ENCODE data around the gene PPP2R5E.

PPP2R5E gene

DNA sequence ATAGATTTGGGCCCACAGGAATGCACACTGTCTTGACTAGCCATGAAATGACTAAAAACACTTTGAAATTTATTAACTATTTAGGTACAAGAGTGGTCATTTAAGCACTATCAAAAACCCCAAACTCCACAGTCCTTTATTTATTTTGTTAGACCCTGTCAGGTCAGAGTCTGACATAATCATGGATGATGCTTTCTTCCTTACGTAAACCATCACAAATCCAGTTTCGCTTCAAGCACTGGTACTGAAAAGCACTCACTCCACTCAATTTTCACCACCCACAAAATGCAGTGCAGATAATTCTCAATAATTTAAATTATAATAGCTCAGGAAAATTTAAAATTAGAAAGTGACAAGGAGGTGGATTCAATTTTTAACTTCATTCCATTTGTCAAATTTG is 25.8 kb downstream of the PPP2R5E start:
- DNase-seq = no peak

DNA sequence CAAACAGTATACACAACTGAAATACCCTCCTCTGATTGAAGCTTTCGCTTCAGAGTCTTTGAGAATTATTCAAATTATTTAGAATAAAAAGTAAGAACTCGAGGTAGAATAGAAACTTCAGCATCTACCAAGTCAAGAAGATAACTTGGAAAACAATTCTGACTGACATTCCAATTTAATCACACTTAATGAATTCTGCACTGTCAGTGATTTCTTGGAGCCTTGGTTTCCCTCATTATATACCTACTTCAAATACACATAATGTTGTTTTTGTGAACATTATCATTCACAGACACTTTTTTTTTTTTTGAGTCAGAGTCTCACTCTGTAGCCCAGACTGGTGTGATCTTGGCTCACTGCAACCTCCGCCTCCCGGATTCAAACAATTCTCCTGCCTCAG is 27.9 kb downstream of the PPP2R5E start:
- no peak for DNase-seq

DNA sequence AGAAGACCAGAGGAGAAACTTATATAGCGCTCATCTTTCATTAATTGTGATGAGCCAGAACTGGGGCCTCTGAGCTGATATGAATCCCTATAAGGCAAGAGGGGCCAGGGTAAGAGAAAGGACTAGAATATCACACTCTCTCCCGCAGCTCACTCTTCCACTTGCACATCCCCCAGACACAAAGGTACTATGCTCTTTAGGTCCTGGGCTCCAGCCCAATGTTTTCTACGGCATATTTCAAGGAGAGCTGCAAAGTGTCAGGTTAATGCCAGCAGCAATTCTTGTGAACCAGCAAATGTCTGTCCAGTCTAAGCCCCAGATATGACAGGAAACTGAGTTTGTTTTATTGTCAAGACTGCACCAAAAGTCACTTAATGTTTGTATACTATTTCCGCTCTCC is 29.4 kb downstream of the PPP2R5E start:
- DNase-seq = no peak

DNA sequence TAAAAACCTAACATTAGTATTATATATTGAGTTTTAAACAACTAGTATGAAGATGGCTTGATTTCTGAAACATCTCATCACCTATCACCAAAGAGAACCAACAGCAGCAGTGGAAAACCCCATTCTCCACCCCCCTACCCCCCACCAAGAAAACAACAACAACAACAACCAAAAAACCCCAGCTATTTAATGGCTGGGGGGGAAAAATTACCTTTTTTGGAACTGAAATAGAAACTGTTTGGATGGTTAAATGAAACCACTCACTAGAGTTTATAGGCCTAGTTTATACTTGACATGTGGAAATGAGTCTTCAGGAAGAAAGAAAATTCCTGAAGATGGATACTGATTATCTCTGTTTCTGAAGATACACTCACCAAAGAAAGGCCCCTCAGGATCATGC is 30.3 kb downstream of the PPP2R5E start:
- no peak for DNase-seq

DNA sequence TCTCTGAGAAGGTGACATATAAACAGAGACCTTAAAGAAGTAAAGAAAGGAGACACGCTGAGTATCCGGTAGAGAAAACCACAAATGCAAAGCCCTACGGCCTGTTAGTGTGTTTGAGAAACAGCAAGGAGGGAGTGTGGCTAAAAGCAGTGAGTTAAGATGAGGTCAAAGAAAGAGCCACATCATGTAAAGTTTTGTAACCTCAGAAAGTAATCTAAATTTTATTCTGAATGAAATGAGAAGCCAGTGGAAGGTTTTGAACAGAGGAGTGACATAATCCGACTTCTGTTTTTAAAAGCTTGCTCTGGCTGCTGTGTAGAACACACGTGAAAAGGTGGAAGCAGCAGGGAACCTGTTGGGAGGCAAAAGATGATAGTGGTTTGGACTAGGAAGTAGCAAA is 32.6 kb downstream of the PPP2R5E start:
- no peak for DNase-seq

DNA sequence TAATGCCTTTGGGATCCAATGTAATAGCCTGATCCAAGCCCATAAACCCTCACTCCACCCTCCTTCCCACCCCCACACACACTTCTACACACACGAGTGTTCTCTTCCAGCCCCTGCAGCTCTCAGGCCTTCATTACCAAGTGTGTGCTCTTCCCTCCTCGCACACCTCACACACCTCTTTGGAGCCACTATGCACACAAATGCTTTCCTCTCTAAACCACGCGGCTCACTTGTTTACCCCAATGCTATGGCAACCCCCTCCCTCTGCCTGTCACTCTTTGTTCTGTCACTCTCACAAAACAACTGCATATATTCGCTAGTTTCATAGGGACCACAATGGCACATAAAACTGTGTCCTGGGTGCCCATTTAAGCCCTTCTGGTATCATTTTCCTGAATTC is 35.1 kb downstream of the PPP2R5E start:
- no peak for DNase-seq

DNA sequence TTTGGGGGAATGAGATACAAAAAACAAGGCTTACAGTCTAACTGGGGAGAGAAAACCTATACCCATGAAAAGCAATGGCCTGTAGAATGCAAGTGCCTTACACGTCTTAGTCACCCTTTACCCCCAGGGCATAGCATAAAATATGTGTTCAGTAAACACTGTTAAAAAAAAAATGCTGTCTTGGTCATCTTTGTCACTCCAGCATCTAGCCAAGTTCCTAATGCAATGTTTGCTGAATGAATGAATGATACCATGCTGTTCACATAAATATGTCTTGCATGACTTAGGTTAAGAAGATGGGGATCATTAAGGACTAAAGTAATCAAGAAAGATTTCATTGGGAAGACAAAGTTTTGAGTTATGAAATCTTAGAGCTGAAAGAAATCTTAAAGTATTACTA is 38.5 kb downstream of the PPP2R5E start:
- DNase-seq = no peak

DNA sequence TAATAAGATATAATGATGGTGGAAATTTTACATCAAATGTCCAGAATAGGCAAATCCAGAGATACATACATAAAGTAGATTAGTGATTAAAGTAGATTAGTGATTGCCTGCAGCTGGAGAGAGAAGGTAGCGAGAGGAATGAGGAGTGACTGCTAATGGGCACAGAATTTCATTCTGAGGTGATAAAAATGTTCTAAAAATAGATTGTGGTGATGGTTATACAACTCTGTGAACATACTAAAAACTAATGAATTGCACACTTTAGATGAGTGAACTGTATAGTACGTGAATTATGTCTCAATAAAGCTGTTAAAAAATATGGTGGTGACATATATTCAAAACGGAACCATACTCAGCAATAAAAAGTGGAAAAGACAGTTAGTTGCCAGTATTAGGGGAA is 41.7 kb downstream of the PPP2R5E start:
- DNase-seq = no peak

DNA sequence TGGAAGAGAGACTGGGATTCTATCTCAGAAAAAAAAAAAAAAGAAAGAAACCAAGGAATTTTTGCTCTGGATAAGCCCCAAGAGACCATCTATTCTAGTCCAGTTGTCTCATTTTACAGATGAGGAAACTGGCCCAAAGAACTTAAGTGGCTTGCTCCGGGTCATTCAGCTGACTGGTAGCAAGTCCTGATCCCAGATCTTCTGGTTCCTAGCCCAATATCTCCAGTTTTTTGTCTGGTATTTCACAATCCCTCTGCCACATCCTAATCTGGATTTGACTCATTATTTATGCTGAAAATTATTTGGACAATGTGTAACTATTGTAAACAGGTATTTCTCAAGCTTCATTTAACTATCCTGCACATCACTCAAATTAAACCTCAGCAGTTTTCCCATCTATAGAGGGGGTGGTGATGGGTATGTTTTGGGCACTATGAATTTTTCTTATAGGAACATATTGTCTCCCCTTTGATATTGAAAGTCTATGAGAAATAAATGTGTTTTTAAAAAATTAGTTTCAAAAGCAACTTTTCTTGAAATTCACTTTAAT is 43.4 kb downstream of the PPP2R5E start:
- no peak for DNase-seq

DNA sequence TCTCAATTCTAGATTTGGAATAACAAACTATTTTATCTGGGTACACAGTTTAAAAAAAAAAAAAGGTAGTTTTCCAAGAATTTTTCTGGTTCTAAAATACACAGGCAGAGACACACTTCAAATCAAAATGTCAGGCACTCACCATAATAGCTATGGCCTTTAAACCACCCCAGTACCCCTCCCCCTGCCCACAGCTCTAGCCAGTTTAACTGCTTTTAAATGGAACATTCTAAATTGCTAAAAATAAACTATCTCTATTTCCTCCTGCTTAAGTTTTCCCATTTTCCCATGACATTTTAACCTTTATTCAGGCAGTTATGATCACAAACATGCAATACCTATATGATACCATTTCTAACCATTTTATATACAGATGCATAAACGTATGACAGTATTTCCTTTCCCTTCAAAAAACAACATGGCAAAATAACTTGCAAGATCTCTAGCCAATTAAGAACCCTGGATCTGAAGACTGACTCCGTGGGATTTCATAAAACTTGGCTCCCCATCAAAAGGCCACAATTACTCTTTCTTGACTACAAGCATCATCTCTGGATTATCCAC is 46.3 kb downstream of the PPP2R5E start:
- no peak for DNase-seq

DNA sequence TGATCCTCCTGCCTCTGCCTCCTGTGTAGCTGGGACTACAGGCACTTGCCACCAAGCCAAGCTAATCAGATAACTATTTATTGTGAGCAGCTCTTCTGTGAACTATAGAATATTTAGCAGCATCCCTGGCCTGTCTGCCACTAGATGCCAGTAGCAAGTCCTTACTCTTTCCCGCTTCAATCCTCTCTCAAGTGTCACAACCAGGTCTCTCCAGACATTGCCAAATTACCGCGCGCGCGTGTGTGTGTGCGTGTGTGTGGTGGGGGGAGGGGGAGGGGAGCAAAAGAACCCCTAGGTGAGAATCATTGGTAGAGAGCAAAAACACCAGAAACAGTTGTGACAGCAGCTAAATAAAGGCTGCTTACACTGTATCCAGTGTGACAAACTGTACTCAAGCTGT is 49.9 kb downstream of the PPP2R5E start:
- no peak for DNase-seq

DNA sequence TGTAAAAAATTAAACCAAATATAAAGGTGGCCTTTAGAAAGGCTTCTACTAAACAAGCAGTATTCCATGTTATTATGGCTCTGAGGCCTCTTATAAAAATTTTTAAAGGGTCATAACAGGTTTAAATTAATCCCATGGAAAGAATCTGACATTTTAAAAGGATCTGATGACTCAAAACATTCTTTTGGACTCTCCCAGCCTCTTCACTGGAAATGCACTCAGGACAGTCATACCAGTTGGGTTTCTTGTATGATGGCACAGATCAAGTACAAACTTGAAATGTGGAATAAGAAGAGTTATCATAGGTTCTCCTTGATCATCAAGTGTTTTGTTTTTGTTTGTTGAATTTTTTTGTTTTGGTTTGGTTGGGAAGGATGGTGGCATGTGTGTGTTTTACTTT is 50.8 kb downstream of the PPP2R5E start:
- DNase-seq = no peak

DNA sequence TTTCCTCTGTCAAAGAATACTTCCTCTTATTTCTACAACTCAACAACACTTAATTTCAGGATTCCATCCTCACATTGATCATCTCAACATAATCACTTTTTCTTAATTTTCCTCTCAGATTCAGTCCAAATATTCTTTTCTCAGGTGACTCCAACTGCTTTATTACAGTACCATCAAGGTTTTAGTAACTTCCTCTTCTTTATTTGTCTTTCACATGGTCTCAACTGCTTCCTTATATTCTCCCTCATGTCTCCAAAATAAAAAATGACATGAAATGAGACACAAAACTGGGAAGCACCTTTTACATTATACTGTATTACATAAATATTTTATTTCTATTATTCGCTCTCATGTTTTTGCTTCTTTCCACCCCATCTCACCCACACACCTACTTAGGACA is 55.5 kb downstream of the PPP2R5E start:
- no peak for DNase-seq

DNA sequence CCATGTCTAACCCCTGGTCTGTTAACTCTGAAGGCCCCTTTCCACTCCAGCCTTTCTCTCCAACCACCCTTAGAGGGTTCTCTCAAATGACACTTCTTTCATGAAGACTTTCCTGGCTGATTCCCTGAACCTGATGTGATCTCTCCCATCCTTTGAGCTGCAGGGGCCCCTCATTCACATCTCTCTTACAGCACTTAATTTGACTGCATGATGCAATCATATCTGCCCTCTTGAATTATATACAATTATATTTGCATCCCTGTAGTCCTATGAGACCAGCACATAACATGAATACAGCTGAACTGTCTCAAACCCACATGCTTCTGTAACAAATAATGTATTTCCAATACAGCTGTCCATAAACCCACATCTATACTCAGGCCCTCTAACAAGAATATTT is 56.4 kb downstream of the PPP2R5E start:
- no peak for DNase-seq

DNA sequence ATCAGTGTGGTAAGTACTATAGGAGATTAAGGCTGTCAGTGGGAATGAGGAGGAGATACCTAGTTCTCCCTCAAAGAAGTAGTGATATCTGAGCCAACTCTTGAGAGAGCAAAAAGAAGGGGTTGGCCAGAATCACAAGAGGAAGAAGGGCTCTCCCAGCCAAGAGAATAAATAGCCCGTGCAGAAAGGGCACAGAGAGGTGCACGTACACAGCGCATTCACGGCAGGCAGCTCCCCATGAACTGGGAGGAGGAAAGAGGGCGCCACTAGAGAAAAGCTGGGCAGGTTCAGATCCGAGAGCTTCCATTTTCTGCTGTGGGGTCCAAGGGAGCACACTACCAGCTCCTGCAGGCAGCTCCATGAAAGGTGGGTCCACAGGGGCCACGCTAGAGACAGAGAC is 59.9 kb downstream of the PPP2R5E start:
- DNase-seq = no peak

DNA sequence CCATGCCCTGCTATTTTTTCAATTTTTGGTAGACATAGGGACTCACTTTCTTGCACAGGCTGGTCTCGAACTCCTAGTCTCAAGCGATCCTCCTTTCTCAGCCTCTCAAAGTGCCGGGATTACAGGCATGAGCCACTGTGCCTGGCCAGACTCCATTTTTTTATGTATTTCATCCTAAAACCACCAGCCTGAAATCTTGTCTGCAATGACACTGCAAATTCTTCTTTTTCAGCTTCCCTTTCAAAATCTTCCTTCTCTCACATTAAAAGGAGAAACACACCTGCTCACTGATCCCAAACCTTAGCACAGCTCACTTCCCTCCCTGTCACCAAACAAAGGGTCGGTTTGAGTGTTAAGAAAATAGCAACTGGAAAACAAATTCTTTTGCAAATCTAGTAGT is 62.6 kb downstream of the PPP2R5E start:
- no peak for DNase-seq

DNA sequence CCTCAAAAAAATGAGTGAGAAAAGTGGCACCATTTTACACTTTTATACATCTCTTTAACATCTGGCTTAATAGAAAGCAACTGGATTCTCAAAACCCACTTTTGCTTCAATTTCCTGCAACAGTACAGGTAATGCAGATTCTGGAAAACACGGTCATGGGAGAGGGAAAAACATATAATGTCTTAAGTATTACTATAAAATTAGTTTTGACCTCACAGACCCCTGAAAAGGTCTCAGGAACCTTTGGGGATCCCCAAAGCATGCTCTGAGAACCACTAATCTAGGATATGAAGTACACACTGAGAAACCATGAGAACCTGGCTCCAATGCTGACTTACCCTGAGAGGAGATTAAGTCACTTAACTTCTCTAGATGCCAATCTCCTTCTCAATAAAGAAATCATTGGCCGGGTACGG is 64.7 kb downstream of the PPP2R5E start:
- no peak for DNase-seq

DNA sequence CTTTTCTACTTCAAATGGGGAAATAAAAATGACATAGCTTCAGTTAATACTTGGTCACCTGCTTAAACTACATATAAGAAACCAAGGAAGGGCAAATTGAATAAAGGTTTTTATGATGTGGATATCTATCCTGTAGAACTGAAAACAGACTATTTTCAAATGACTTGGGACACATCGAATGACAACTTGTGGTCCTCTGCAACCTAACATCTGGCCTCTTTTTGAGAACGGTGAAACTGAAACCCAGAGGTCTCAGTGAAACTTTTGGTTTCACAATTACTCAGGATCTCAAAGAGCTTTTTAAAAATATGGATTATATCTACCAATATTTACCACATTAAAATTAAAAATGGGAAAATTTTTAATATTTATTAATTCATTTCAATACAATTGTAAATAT is 65.2 kb downstream of the PPP2R5E start:
- DNase-seq = no peak

DNA sequence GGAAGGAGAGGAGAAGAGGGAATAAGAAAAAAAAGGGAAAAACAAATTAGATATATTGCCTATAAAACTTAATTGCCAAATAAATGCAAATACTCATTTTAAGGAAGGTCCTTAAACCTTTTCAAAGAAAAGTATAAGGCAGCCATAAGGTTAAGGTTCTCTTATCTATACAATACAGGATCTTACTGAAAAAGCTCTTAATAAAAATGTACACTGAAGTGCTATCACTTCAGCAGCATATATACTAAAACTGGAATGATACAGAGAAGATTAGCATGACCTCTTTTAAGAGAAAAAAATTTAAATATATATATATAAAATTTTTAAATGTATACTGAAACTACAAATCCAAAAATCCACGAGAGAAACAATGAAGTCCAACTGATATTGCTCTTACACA is 65.6 kb downstream of the PPP2R5E start:
- no peak for DNase-seq

DNA sequence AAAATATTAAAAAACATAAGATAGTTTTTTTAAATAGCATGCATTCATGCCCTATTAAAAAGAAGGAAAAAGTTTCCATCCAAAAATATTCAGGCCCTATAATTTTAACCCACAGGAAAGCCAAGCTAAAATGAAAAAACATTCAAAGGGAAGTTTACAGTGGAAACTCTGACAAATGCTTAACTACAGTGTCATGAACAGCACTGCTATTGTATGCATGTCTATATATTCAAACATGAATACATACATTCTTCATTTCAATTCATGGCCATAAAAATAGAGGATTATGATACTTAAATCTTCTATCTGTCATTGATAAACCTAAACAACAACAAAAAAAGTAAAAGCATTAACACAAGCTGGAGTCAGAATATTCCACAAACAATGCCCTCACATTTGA is 67.4 kb downstream of the PPP2R5E start:
- no peak for DNase-seq

DNA sequence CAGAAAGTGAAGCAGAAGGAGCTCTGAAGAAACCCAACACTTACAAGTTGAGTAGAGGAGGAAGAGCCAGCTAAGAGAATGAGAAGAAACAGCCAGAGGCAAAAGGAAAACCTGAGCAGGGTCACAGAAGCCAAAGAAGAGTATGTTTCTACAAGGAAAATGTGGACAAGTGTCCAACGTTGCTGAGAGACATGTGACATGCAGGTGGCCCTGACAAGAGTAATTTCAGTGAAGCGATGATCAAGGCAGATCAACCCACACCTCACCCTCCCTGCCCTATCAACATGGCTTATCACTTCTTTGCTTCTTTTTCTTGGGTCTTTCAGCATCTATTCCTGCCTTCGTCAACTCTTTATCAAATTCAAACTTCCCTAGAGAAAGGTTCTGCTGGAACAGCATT is 68.3 kb downstream of the PPP2R5E start:
- DNase-seq = no peak

DNA sequence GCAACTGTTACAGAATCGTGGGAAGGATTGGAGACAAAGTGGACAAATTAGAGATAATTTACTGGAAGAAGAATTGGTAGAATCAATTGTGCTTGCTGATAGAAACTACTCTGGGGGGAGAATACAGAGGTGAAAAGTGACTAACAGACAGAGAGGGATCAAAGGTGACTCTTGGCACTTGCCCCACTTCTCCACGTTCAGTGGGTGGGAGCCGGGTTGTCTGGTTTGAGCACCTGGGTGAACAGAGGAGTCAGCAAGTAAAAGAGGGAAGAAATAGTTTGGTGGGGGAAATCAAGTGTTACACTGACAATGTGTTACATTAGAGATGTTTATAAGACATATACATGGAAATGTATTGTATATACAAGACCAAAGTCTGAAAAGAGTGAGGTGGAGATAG is 69.1 kb downstream of the PPP2R5E start:
- DNase-seq = no peak

DNA sequence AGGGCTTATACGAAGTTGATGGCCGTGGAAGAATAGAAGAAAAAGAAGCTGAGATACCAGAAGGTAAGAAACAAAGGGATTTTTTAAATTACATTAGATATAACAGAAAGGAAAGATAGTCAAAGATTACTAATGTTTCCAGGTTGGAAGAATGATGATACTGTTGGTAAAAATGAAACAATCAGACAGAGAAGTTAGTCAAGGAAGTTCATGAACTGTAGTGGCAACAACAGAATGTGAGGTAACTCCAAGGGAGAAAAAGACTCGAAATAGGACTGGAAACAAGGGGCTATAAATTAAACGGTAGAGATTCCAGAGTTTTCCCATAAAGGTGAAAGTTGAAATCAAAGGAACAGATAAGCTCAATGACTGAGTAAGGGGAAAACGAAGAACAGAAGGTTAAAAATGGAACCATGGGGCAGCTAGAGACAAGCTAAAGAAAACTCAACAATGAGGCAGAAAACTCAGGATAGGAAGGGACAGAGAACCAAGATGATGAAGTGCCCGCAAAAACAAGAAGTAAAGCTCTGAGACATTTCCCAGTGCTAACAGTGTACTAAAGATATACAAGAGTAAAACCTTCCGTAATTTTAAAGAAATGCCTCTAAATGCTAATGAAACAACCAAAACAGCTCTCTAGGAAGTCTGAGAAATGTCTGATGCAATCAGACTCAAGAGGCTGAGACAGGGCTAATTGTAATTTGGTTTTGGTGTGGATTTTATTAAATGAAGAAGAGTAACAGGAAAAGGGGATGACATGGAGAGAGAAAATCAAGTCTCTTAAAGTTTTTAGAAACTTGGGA is 70.0 kb downstream of the PPP2R5E start:
- DNase-seq = no peak

DNA sequence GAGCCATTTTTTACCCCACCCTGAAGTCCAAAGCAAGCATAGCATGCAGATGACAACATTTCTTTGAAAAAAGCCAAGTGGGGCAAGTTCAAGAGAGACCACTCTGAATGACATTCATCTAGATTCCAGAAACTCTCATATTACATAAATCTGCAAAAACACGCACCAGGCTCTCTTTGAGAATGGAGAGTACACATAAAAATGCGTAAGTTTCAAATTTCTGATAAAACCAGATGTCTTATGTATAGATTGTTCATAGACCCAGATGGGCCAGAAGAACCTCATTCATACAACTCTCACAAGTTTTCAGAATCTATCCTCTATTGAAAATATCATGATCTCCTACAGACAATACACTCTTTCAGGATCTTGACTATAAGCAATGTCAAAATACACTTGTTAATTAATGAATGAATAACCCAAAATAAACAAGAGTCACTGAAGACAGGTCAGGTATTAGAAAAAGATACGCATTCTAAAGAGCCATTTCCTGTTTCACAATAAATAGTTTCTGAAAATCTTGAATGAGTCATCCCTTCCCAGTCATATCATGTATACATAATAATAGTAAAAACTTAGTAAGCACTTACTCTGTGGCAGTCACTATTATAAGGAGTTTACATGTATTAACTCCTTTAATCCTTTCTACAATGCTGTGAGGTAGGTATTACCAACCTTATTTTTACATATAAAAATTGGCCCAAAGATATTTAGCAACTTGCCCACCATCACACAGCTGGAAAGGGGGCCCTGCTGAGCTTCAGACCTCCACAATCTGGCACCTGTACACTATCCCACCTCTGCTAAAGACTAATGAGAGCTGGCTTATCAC is 72.0 kb downstream of the PPP2R5E start:
- DNase-seq = no peak

Measured in CD4-positive, alpha-beta T cell treated with Interleukin-6 for 4 hours (primary cell).